ENCODE data around the gene FAM162A.
A peak's percentile ranks its signal among the peaks of the same experiment; 100 is the strongest.
"Not testable (repeated sequence)": the region's sequence is repeated elsewhere in the genome, so short reads cannot be mapped to it uniquely, and the experiment has no call there.

FAM162A gene

DNA sequence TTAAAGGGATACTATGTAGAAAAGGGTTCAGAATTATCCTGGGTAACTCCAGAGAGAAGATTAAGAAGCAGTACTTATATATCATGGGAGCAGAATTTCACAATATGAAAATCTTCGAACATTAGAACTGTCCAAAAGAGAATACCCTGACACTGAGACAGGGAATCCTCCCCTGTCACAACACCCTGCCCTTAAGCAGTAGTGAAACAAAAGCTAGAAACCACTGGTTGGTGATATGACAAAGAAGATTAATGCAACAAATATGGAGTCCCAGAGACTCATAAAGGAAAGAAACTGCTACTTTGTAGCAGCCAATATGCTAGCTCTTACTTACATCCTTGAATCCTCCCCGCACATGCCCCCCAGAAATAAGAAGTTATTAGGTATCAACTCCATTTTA is 19.5 kb upstream of the FAM162A start:
- Mint-ChIP-seq H3K27ac (peak overlapping the region in 1 of 2 donors; percentile 71), H3K36me3 (ENCODE audit: insufficient read depth) (peaks cover 44% of the 10 kb centered on the region), H3K4me3 (no peak overlapping the region), H3K9me3 (no peaks in the 10 kb centered on the region), H3K27me3 (no peaks in the 10 kb centered on the region), H3K4me1 (ENCODE audit: low read depth in 2 of 2) (no peaks in the 10 kb centered on the region)
- ATAC-seq (replicated peaks): no peak
- DNase-seq: no peak

- peak overlapping the region in 1 of 2 donors; percentile 71 for H3K27ac Mint-ChIP-seq
- peaks cover 43% of the 10 kb centered on the region for H3K36me3 Mint-ChIP-seq (ENCODE audit: insufficient read depth)
- H3K4me3 Mint-ChIP-seq: no peak overlapping the region
- no peak for ATAC-seq (replicated peaks)
- H3K9me3 Mint-ChIP-seq: no peaks in the 10 kb centered on the region
- no peaks in the 10 kb centered on the region for H3K4me1 Mint-ChIP-seq (ENCODE audit: low read depth in 2 of 2)
- DNase-seq: no peak
- H3K27me3 Mint-ChIP-seq: no peaks in the 10 kb centered on the region
These were observed 18.9 kb upstream of the FAM162A start for GRCh38 chr3:122365073-122365472.

DNA sequence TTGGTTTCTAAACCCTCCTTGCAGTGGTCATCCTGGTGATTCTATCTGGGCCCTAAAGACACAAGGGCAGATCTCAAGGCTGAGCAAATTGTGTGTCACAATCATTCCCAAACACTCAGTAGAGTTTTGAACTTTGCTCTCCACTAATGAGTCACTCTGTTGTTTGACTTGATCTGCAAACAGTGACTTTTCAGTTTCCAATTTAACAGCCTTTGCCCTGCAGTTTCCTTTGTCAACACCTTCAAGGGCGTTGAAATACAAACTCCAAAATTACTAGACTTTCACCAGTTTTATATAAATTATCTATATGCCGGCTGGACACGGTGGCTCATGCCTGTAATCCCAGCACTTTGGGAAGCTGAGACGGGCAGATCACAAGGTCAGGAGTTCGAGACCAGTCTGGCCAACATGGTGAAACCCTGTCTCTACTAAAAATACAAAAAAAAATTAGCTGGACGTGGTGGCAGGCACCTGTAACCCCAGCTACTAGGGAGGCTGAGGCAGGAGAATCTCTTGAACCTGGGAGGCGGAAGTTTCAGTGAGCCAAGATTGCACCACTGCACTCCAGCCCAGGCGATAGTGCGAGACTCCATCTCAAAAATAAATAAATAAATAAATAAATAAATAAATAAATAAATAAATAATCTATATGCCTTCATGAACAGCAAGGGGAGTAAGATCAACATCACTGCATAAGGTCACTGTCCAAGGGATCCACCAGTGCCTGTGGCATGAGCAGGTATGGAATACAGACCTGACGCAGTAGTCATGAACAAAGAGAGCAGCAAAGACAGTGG is 18.2 kb upstream of the FAM162A start:
- H3K4me1 Mint-ChIP-seq (ENCODE audit: low read depth in 2 of 2); ATAC-seq (replicated peaks); H3K27me3 Mint-ChIP-seq; H3K9me3 Mint-ChIP-seq; H3K27ac Mint-ChIP-seq; DNase-seq; H3K4me3 Mint-ChIP-seq: not testable (repeated sequence)
- peaks cover 40% of the 10 kb centered on the region for H3K36me3 Mint-ChIP-seq (ENCODE audit: insufficient read depth)

- Mint-ChIP-seq H3K9me3 (no peaks in the 10 kb centered on the region), H3K4me3 (no peak overlapping the region), H3K4me1 (ENCODE audit: low read depth in 2 of 2) (no peaks in the 10 kb centered on the region), H3K36me3 (ENCODE audit: insufficient read depth) (peaks cover 38% of the 10 kb centered on the region), H3K27ac (no peak overlapping the region), H3K27me3 (no peaks in the 10 kb centered on the region)
- no peak for ATAC-seq (replicated peaks)
- no peak for DNase-seq
These were observed 17.6 kb upstream of the FAM162A start for GRCh38 chr3:122366379-122366749.

- H3K36me3 Mint-ChIP-seq (ENCODE audit: insufficient read depth): peaks cover 11% of the 10 kb centered on the region
These were observed 9.9 kb upstream of the FAM162A start for GRCh38 chr3:122374034-122374433.

DNA sequence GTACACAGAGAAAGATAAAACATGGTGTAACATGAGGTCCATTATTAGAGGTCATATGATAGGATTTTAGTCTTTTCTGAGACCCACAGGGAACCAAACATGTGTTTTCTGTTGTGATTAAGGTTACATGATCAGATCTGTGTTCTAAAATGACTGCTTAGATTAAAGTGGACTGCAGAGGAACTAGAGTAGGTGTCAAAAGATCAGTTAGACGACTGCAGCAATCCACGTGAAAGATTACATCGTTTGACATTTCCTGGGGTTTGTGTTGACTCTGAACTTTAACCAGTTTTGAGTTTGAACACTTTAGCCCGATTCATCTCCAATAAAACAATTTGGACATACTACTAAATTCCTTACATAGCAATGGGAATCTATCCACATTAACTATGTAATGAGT is 6.0 kb upstream of the FAM162A start:
- Mint-ChIP-seq H3K4me3 (no peak overlapping the region), H3K4me1 (ENCODE audit: low read depth in 2 of 2) (peaks cover 8 to 9% of the 10 kb centered on the region in 2 donors), H3K36me3 (ENCODE audit: insufficient read depth) (peaks cover 2% of the 10 kb centered on the region), H3K27ac (no peak overlapping the region), H3K27me3 (no peaks in the 10 kb centered on the region), H3K9me3 (no peaks in the 10 kb centered on the region)
- ATAC-seq (replicated peaks) (no peak), DNase-seq (no peak)

More at GRCh38 chr3:122374034-122374433, 9.9 kb upstream of the FAM162A start:
- peaks cover 0 to 3% of the 10 kb centered on the region in 2 donors for H3K4me1 Mint-ChIP-seq (ENCODE audit: low read depth in 2 of 2)
- no peak for DNase-seq
- H3K27ac Mint-ChIP-seq: no peak overlapping the region
- no peaks in the 10 kb centered on the region for H3K9me3 Mint-ChIP-seq
- H3K27me3 Mint-ChIP-seq: no peaks in the 10 kb centered on the region
- no peak for ATAC-seq (replicated peaks)
- no peak overlapping the region for H3K4me3 Mint-ChIP-seq

GRCh38 chr3:122382888-122383666 is 905 bp upstream of the FAM162A start, which contains the start of gene MIX23:
Gene MIX23 (minus strand): TSS chr3:122383231. CDS start chr3:122383224, 7 bp downstream.
- ATAC-seq (replicated peaks) (peak; percentile 57), DNase-seq (peak; percentile 77 to 84 (median 77))
- Mint-ChIP-seq H3K4me1 (ENCODE audit: low read depth in 2 of 2) (peaks cover 15 to 18% of the 10 kb centered on the region in 2 donors), H3K9me3 (no peaks in the 10 kb centered on the region), H3K4me3 (peak within 1 kb of the TSS; percentile 91 to 92), H3K36me3 (ENCODE audit: insufficient read depth) (peaks cover 12% of the 10 kb centered on the region), H3K27me3 (no peaks in the 10 kb centered on the region), H3K27ac (peak within 1 kb of the TSS; percentile 85 to 92)

GRCh38 chr3:122387709-122388108 is 3.7 kb downstream of the FAM162A start:
- no peak overlapping the region for H3K27ac Mint-ChIP-seq
- DNase-seq: no peak
- H3K4me3 Mint-ChIP-seq: no peak overlapping the region
- peaks cover 13 to 15% of the 10 kb centered on the region in 2 donors for H3K4me1 Mint-ChIP-seq (ENCODE audit: low read depth in 2 of 2)
- H3K27me3 Mint-ChIP-seq: no peaks in the 10 kb centered on the region
- peaks cover 18% of the 10 kb centered on the region for H3K36me3 Mint-ChIP-seq (ENCODE audit: insufficient read depth)
- H3K9me3 Mint-ChIP-seq: no peaks in the 10 kb centered on the region
- ATAC-seq (replicated peaks): no peak

DNA sequence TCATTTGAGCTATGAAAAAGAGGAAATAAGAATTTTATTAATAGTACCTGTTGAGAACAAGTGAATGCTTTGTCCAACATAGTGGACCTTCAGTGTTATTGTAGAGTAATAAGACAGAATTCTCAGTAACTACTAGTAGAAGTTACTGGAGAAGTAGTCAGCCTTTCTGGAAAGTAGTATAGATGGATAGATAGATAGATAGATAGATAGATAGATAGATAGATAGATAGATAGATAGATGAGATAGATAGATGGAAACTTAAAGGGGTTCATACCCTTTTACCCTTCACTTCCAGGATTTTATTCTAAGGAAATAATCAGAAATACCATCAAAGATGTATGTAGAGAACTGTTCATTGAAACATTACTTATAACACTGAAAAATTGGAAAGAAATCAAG is 5.2 kb downstream of the FAM162A start:
- ATAC-seq (replicated peaks): no peak
- Mint-ChIP-seq H3K36me3 (ENCODE audit: insufficient read depth) (peaks cover 8% of the 10 kb centered on the region), H3K27ac (no peak overlapping the region), H3K4me3 (no peak overlapping the region), H3K27me3 (no peaks in the 10 kb centered on the region), H3K4me1 (ENCODE audit: low read depth in 2 of 2) (peaks cover 6 to 7% of the 10 kb centered on the region in 2 donors), H3K9me3 (no peaks in the 10 kb centered on the region)
- no peak for DNase-seq

- Mint-ChIP-seq H3K27me3 (no peaks in the 10 kb centered on the region), H3K27ac (no peak overlapping the region)
These were observed 5.9 kb downstream of the FAM162A start for GRCh38 chr3:122389892-122390291.

DNA sequence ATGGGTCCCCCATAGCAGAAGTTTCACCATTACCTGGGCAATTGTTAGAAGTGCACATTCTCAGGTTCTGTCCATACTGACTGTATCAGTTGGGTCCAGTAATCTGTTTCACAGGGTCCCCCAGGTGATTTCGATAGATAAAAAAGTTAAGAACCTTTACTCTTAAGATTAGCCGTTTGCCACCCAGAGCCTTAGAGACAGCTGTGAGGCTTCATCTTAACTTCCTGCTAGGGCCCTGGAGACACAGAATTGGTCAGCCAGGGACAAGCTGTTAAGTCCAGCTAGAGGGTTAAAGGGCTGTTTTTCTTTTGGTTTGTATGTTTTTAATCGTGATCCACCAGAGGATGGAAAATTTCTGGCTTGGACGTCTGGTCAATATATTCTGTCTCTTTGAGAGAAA is 6.7 kb downstream of the FAM162A start:
- ATAC-seq (replicated peaks): no peak
- no peaks in the 10 kb centered on the region for H3K27me3 Mint-ChIP-seq
- H3K27ac Mint-ChIP-seq: no peak overlapping the region

More at GRCh38 chr3:122389892-122390291, 5.9 kb downstream of the FAM162A start:
- H3K4me1 Mint-ChIP-seq (ENCODE audit: low read depth in 2 of 2): peaks cover 0 to 3% of the 10 kb centered on the region in 2 donors
- ATAC-seq (replicated peaks) (no peak), DNase-seq (no peak)
- no peaks in the 10 kb centered on the region for H3K9me3 Mint-ChIP-seq
- H3K4me3 Mint-ChIP-seq: no peak overlapping the region
- peaks cover 6% of the 10 kb centered on the region for H3K36me3 Mint-ChIP-seq (ENCODE audit: insufficient read depth)

GRCh38 chr3:122391681-122392446 is 7.9 kb downstream of the FAM162A start:
- ATAC-seq (replicated peaks): no peak
- Mint-ChIP-seq H3K4me3 (no peak overlapping the region), H3K9me3 (no peaks in the 10 kb centered on the region), H3K36me3 (ENCODE audit: insufficient read depth) (peaks cover 6% of the 10 kb centered on the region), H3K27ac (no peak overlapping the region), H3K4me1 (ENCODE audit: low read depth in 2 of 2) (peaks cover 0 to 5% of the 10 kb centered on the region in 2 donors), H3K27me3 (no peaks in the 10 kb centered on the region)
- DNase-seq: no peak

More for the DNA sequence above, 6.7 kb downstream of the FAM162A start:
- Mint-ChIP-seq H3K36me3 (ENCODE audit: insufficient read depth) (peaks cover 6% of the 10 kb centered on the region), H3K9me3 (no peaks in the 10 kb centered on the region), H3K4me3 (no peak overlapping the region), H3K4me1 (ENCODE audit: low read depth in 2 of 2) (peaks cover 0 to 5% of the 10 kb centered on the region in 2 donors)
- DNase-seq: no peak
